ENCODE data around the gene SLFN12. TPM values are rescaled to one million over a fixed set of nuclear protein-coding genes. Genes with fewer than 3 reads are reported as not detected.

Gene SLFN12
- total RNA-seq, 6 donors from 2014 or later, result 7.0 to 26.2 (median 12.3) TPM

DNA sequence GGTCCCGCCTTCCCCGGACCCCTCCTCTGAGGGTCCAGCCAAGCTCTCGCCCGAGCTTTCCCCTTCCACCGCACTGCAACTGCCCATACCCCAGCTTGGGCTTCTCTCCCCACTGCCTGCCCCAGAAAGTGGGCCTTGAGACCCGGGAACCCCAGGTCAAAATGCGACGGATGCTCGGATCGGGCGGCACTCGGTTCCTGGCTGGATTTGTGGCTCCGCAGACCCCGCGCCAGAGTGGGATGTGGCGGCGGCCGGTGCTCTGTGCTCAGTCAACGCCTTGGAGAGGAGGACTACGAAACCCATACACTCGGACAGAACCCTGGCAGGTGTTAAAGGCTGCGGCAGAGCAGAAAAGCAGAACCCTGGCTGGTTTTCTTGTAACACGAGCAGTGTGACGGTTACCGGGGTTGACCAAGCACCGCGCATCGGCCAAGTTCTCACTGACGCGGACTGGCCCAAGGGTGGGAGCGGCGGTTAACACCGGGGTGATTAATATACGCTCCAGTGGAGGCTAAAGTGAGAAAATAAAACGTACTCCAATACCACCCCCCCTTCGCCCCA lies 17.2 kb upstream of the SLFN12 start:
- Histone ChIP-seq H3K4me3 (peak overlapping the region in 3 of 4 donors; percentile 55 to 65 (median 63)), H3K4me1 (peaks cover 3 to 29% (median 16%) of the 10 kb centered on the region in 4 donors), H3K9me3 (no peaks in the 10 kb centered on the region), H3K27ac (no peak overlapping the region), H3K36me3 (no peaks in the 10 kb centered on the region), H3K27me3 (no peaks in the 10 kb centered on the region)
- no peak for TF ChIP-seq EP300 (IDR thresholded peaks at IDR 0.05)
- TF ChIP-seq POLR2AphosphoS5 (IDR thresholded peaks at IDR 0.05), result no peak
- TF ChIP-seq POLR2A (IDR thresholded peaks at IDR 0.05), result no peak
- TF ChIP-seq, protein P1, sequence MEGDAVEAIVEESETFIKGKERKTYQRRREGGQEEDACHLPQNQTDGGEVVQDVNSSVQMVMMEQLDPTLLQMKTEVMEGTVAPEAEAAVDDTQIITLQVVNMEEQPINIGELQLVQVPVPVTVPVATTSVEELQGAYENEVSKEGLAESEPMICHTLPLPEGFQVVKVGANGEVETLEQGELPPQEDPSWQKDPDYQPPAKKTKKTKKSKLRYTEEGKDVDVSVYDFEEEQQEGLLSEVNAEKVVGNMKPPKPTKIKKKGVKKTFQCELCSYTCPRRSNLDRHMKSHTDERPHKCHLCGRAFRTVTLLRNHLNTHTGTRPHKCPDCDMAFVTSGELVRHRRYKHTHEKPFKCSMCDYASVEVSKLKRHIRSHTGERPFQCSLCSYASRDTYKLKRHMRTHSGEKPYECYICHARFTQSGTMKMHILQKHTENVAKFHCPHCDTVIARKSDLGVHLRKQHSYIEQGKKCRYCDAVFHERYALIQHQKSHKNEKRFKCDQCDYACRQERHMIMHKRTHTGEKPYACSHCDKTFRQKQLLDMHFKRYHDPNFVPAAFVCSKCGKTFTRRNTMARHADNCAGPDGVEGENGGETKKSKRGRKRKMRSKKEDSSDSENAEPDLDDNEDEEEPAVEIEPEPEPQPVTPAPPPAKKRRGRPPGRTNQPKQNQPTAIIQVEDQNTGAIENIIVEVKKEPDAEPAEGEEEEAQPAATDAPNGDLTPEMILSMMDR (IDR thresholded peaks at IDR 0.05), result no peak
- WGBS, 2 donors, result 36 to 40% methylated on average over 33 to 36 of the region's 36 CpGs
- ATAC-seq (ENCODE audit: low FRiP score in 2 of 2), result peak; percentile 54 to 64
- DNase-seq, result peak; percentile 54 to 76

DNA sequence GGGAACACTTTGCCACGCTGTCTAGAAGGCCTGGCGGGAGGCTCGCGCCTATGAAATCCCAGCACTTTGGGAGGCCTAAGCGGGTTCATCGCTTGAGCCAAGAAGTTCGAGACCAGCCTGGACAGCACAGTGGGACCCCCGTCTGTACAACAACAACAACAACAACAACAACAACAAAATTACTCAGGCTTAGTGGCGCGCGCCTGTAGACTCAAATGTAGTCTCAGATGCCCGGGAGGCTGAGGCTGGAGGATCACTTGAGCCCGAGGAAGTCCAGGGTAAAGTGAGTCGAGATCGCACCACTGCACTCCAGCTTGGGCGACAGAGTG lies 16.6 kb upstream of the SLFN12 start:
- ATAC-seq (ENCODE audit: low FRiP score in 2 of 2) (peak in 1 of 2 donors; percentile 32), DNase-seq (no peak)
- Histone ChIP-seq H3K9me3 (no peaks in the 10 kb centered on the region), H3K4me3 (peak overlapping the region in 3 of 4 donors; percentile 55 to 65 (median 63)), H3K27me3 (no peaks in the 10 kb centered on the region), H3K36me3 (no peaks in the 10 kb centered on the region), H3K27ac (peak overlapping the region in 3 of 4 donors; percentile 71 to 85 (median 76)), H3K4me1 (peaks cover 3 to 29% (median 16%) of the 10 kb centered on the region in 4 donors)
- 42 to 61% methylated on average over 10 to 15 of the region's 16 CpGs for WGBS, 2 donors
- no peak for TF ChIP-seq POLR2A (IDR thresholded peaks at IDR 0.05)
- TF ChIP-seq, protein P1 (IDR thresholded peaks at IDR 0.05), result no peak
- no peak for TF ChIP-seq EP300 (IDR thresholded peaks at IDR 0.05)
- no peak for TF ChIP-seq POLR2AphosphoS5 (IDR thresholded peaks at IDR 0.05)

DNA sequence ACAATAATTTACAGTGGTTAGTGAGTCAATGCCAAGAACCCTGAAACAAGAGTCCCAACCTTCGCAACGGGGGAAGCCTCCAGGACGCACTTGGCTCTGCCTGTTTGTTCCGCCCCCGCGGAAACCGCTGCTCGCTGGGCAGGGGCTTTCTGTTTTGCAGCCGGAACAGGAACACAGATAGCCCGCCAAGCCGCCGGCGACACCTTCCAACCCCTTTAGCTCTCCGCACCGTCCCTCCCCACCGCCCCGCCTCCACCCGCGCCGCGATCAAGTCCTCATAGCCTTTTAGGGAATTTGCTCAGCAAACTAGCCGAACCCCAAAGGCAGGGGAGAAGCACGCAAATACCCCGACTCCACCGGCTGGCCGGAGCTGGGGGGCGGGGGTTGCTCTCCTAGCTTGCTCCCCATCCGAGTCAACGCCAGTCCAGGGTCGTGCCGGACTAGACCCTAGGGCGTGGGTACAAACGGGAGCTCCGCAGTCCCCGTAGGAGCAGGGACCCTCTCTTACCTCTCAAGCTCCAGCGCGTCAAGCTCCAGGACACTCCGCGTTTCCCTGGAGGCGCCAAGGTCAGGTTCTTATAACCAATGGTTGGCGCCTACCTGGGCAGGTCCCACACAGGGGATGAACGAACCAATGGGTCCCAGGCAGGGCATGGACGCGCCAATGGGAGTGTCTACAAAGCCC lies 16.1 kb upstream of the SLFN12 start, which contains the start of gene SLFN13:
SLFN13 (minus strand) TSS at position 553 of the 685 bp plus-strand sequence. CDS start 3,086 bp downstream, outside the sequence.
- no peaks in the 10 kb centered on the region for H3K9me3 ChIP-seq
- H3K4me1 ChIP-seq, result peaks cover 3 to 29% (median 16%) of the 10 kb centered on the region in 4 donors
- H3K4me3 ChIP-seq, result peak within 1 kb of the TSS; percentile 48 to 65 (median 59)
- no peaks in the 10 kb centered on the region for H3K36me3 ChIP-seq
- DNase-seq (peak; percentile 90 to 94), ATAC-seq (ENCODE audit: low FRiP score in 2 of 2) (peak; percentile 90 to 94)
- no peaks in the 10 kb centered on the region for H3K27me3 ChIP-seq
- TF ChIP-seq POLR2AphosphoS5 (IDR thresholded peaks at IDR 0.05), result peak in 1 of 2 donors; percentile 59
- peak in 1 of 4 donors; percentile 22 for TF ChIP-seq POLR2A (IDR thresholded peaks at IDR 0.05)
- TF ChIP-seq, protein P1 (IDR thresholded peaks at IDR 0.05), result no peak
- TF ChIP-seq EP300 (IDR thresholded peaks at IDR 0.05), result no peak
- 2 to 6% methylated on average over 9 to 44 of the region's 44 CpGs for WGBS, 2 donors
- H3K27ac ChIP-seq, result peak within 1 kb of the TSS; percentile 71 to 85 (median 74)

DNA sequence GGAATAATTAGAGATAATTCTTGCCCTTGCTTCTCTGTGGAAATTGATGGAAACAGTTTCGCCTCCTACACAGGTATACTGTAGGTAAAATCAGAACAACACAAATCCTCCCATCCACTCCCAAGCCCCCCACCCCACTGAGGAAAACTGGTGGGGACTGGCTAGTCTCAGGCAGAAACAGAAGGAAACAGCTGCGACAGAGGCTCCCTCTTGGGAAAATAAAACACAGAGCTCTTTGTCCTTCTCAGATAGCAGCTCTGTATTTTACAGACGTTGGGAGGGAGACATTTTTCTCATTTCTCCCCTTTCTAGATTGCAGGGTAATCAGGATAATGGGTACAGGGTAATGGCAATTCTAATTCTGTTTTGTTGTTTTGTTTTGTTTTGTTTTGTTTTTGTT lies 15.2 kb upstream of the SLFN12 start:
- ATAC-seq (ENCODE audit: low FRiP score in 2 of 2), result no peak
- H3K36me3 ChIP-seq, result no peaks in the 10 kb centered on the region
- 49 to 52% methylated on average over 3 of the region's 3 CpGs for WGBS, 2 donors
- TF ChIP-seq POLR2A (IDR thresholded peaks at IDR 0.05) (no peak), POLR2AphosphoS5 (IDR thresholded peaks at IDR 0.05) (no peak), EP300 (IDR thresholded peaks at IDR 0.05) (no peak)
- TF ChIP-seq, protein P1 (IDR thresholded peaks at IDR 0.05), result no peak
- H3K9me3 ChIP-seq, result no peaks in the 10 kb centered on the region
- peaks cover 3 to 29% (median 16%) of the 10 kb centered on the region in 4 donors for H3K4me1 ChIP-seq
- peak overlapping the region in 3 of 4 donors; percentile 55 to 65 (median 63) for H3K4me3 ChIP-seq
- H3K27ac ChIP-seq, result peak overlapping the region in 3 of 4 donors; percentile 71 to 85 (median 73)
- no peak for DNase-seq
- no peaks in the 10 kb centered on the region for H3K27me3 ChIP-seq

All from upper lobe of left lung (tissue), 6 donors.